Activated CD8-positive, alpha-beta memory T cell treated with anti-CD3 and anti-CD28 coated beads for 36 hours (primary cell): Measurements from ENCODE around the gene STAMBP. TPM values are rescaled to one million over a fixed set of nuclear protein-coding genes. Genes with fewer than 3 reads are reported as not detected.
"Not testable (repeated sequence)": the region's sequence is repeated elsewhere in the genome, so short reads cannot be mapped to it uniquely, and the experiment has no call there.

Source experiments
- CTCF ChIA-PET: fragments of 350-600 bp; sonication (Branson Sonifier 250); formaldehyde crosslinking; loops from one replicate; lab custom pipeline; 2021; ENCODE audit warnings: antibody characterized with exemption; lab: Charles Lee
- POLR2A ChIA-PET: fragments of 350-600 bp; sonication (Branson Sonifier 250); formaldehyde crosslinking; loops from one replicate; lab custom pipeline; 2021; ENCODE audit warnings: antibody characterized with exemption; lab: Charles Lee
- total RNA-seq, 2 experiments: library from RNA; stranded (reverse); gene quantifications; one replicate each; pipeline ENCODE4 v1.2.3, GENCODE V29; 2021

STAMBP gene
- total RNA-seq, 2 experiments from 2014 or later = 74.7 to 75.8 TPM

GRCh38 chr2:73862987-73863386 lies 34.2 kb downstream of the STAMBP start:
- POLR2A ChIA-PET = no interaction called here
- CTCF ChIA-PET = interaction anchor here (0.7 kb wide), 1 partner anchor 18 kb away, joined by 3 read pairs; no protein-coding TSS in a partner anchor

- ChIA-PET POLR2A (no interaction called here), CTCF (no interaction called here)
Observed at GRCh38 chr2:73868204-73868978, 39.6 kb downstream of the STAMBP start.

GRCh38 chr2:73870084-73870483 lies 41.3 kb downstream of the STAMBP start:
- CTCF ChIA-PET = no interaction called here
- POLR2A ChIA-PET = no interaction called here

DNA sequence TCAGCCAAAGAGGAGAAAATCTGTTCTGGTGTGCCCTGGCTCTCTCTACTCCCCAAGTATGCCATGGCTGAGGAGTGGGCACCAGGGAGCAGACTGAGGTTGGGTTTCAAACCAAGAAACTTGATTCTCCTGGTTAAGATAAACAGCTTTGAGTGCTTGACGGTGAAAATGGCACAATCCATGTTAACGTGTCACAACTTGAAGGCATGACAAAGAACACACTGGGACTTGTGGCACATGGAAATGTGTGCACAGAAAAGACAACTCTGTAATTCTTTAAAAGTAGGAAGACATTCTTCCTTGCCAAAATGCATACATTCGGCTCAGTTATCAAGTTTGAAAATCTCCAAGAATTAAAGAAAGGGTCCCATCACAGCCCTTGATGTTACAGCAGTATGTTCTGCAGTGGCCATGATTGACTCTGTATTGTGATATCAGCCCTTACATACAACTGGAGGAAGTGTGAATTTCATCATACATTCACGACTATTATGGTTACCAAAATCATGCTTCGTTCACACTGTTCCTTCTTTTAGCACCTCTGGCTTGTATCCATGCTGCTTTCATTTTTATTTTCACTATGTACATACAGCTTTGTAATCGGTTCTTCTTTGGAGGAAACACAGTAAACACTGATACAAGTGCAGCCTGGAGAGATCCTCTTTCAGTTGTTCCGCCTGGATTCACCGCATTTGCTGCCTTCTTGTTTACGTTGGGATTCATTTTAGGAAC lies 48.5 kb downstream of the STAMBP start:
- POLR2A ChIA-PET = no interaction called here
- CTCF ChIA-PET = no interaction called here

- POLR2A ChIA-PET, CTCF ChIA-PET: not testable (repeated sequence)
Observed at GRCh38 chr2:73877984-73878383, 49.2 kb downstream of the STAMBP start.

DNA sequence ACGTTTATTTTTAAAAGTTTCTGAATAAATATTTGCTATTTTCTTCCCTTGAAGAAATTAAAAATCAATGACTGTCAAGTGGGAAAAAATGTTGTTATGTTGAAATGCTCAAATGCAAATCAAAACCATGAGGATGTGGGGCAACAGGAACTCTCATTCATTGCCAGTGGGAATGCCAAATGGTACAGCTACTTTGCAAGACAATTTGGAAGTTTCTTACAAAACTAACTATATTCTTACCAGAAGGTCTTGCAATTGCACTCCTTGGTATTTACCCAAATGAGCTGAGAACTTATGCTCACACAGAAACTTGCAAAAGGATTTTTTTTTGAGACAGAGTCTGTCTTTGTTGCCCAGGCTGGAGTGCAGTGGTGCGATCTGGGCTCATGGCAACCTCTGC lies 56.6 kb downstream of the STAMBP start:
- CTCF ChIA-PET = interaction anchor here (1.1 kb wide), 1 partner anchor 42 kb away, joined by 3 read pairs; the partner anchor contains the start of gene DGUOK
- POLR2A ChIA-PET = no interaction called here

- POLR2A ChIA-PET = interaction anchor here (0.6 to 0.7 kb wide), 2 partner anchors 146 to 221 kb away, joined by 3 to 5 read pairs; no protein-coding TSS in a partner anchor
- CTCF ChIA-PET = no interaction called here
Observed at GRCh38 chr2:73886357-73886756, 57.6 kb downstream of the STAMBP start.

- CTCF ChIA-PET = not testable (repeated sequence)
- POLR2A ChIA-PET = interaction anchor here (0.8 kb wide), 1 partner anchor 51 kb away, joined by 3 read pairs; no protein-coding TSS in a partner anchor
Observed at GRCh38 chr2:73887596-73888353, 59.0 kb downstream of the STAMBP start.

DNA sequence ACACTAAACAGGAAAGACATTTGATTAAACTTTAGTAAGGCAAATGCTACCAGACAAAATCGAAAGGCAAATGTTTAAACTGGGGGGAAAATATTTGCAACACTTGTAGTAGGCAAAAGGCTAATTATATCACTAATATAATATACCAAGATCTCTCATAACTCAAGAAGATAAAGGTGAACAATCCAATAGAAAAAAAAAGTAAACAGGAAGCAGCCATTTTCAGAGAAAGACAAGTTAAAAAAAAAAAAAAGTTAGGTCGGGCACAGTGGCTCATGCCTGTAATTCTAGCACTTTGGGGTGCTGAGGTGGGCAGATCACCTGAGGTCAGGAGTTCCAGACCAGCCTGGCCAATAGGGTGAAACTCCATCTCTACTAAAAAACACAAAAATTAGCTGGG lies 59.6 kb downstream of the STAMBP start:
- ChIA-PET CTCF (no interaction called here), POLR2A (no interaction called here)

DNA sequence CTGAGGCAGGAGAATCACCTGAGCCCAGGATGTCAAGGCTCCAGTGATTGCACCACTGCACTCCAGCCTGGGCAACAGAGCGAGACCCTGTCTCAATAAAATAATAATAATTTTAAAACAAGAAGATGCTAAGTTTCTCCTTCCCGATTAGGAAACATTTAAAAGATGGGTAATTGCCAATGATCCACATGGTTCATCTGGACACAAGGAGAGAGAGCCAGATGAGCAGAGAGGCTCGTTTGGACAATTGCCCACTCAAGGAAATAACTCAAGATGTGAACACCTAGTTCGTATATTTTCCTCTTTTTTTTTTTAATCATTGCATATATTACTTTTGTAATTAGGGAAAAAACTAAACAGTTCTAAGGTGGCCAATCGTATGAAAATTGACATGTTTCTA lies 60.4 kb downstream of the STAMBP start:
- CTCF ChIA-PET = no interaction called here
- POLR2A ChIA-PET = no interaction called here

DNA sequence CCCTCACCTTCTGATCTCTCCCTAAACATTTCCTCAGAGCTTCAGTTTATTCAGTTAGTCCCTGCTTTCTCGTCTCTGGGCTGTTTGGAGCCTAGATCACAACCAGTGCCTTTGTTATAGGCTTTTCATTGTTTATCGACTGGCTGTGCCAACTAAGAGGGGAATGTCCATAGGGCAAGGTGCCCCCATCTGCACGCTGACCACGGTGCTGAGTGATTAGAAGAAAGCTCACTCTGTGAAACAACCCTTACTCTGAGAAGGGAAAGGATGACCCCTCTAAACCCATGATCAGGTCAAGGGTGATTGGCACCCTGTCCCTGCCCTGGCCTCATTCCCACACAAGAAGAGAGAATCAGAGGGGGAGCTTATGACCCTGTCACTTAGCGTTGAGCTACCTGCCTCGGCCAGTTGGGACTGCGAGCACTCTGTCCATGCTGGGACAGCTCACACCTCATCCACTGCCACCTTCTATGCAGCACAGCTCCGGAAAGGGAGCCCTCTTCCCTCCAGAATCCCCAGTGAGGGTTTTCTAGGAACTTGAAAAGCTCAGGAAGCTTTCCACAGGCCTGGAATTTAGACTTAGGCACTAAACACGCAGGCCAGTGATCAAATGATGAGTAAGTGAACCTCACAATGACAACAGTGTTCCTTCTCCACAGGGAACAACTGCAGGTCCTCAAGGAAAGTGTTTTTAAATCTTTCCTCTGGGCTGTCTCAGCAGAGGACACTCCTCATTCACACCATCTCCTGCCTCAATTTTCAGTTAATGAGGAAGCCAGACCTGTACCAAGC lies 61.7 kb downstream of the STAMBP start:
- POLR2A ChIA-PET = no interaction called here
- CTCF ChIA-PET = interaction anchor here (0.8 to 1.8 kb wide), 2 partner anchors 11 to 14 kb away, joined by 3 to 5 read pairs; no protein-coding TSS in a partner anchor

GRCh38 chr2:73891276-73891901 lies 62.6 kb downstream of the STAMBP start:
- ChIA-PET POLR2A (no interaction called here), CTCF (interaction anchor here (1.8 kb wide), 1 partner anchor 13 kb away, joined by 5 read pairs; no protein-coding TSS in a partner anchor)

GRCh38 chr2:73892631-73893329 lies 64.0 kb downstream of the STAMBP start, which contains the start of gene ACTG2:
Gene ACTG2 (plus strand): TSS chr2:73893008. CDS start chr2:73901312, 8,304 bp downstream.
- ChIA-PET CTCF (interaction anchor here (0.6 to 1.8 kb wide), 3 partner anchors 12 to 479 kb away, joined by 3 to 5 read pairs (median 5); no protein-coding TSS in a partner anchor), POLR2A (no interaction called here)

DNA sequence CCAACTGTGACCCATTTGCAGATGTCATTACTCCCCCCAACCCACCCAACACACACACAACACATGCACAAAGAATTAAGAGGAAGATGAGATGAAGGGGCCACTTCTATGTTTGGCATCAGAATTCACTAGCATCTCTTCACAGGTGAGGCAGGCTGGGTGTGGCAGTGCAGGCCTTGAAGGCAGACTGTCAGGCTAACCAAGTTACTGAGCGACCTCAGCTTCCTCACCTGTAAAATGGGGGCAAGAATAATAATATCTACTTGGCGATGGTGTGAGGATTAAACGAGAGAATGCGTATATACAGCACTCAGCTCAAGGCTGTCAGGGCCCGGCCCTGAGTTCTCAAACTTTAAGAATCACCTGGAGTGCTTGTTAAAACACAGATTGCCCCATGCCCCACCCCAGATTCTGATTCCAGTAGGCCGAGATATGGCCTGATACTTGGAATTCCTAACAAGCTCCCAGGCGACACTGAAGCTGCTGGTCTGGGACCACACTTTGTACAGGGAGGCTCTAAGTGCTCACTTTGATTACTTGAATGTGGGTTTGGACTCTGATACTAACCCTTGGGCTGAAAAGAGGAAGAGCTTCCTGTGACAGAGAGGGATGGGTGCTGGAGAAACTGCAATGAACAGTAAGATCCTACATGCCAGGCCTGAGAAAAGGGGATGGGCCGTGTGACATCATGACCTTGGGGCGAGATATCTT lies 65.2 kb downstream of the STAMBP start:
- POLR2A ChIA-PET = no interaction called here
- CTCF ChIA-PET = interaction anchor here (1.2 kb wide), 1 partner anchor 10 kb away, joined by 3 read pairs; no protein-coding TSS in a partner anchor

GRCh38 chr2:73894475-73894850 lies 65.7 kb downstream of the STAMBP start:
- ChIA-PET POLR2A (no interaction called here), CTCF (interaction anchor here (1.2 kb wide), 1 partner anchor 10 kb away, joined by 3 read pairs; no protein-coding TSS in a partner anchor)

- ChIA-PET CTCF (interaction anchor here (1.2 kb wide), 1 partner anchor 11 kb away, joined by 3 read pairs; no protein-coding TSS in a partner anchor), POLR2A (no interaction called here)
Observed at GRCh38 chr2:73894877-73895276, 66.1 kb downstream of the STAMBP start.

GRCh38 chr2:73895473-73895872 lies 66.7 kb downstream of the STAMBP start:
- ChIA-PET POLR2A (no interaction called here), CTCF (interaction anchor here (0.6 kb wide), 1 partner anchor 13 kb away, joined by 3 read pairs; no protein-coding TSS in a partner anchor)
